ENCODE data around the gene OLFML2B. TPM values are rescaled to one million over a fixed set of nuclear protein-coding genes. Genes with fewer than 3 reads are reported as not detected.

OLFML2B gene
- total RNA-seq, 1 donor from 2014 or later, result 0.85 TPM

- peaks cover 12% of the 10 kb centered on the region for H3K36me3 Mint-ChIP-seq (ENCODE audit: low read depth, unreplicated experiment)
- DNase-seq (ENCODE audit: low spot score), result no peak
- H3K9me3 Mint-ChIP-seq (ENCODE audit: unreplicated experiment), result no peaks in the 10 kb centered on the region
- H3K4me3 Mint-ChIP-seq (ENCODE audit: unreplicated experiment), result no peak overlapping the region
- peaks cover 18% of the 10 kb centered on the region for H3K4me1 Mint-ChIP-seq (ENCODE audit: unreplicated experiment)
- no peak overlapping the region for H3K27ac Mint-ChIP-seq (ENCODE audit: unreplicated experiment)
- no peak for TF ChIP-seq CTCF (IDR thresholded peaks at IDR 0.05; ENCODE audit: unreplicated experiment)
- no peaks in the 10 kb centered on the region for H3K27me3 Mint-ChIP-seq (ENCODE audit: unreplicated experiment)
Measured at GRCh38 chr1:161954466-161954865, 69.2 kb downstream of the OLFML2B start.

GRCh38 chr1:161954050-161954449 lies 69.6 kb downstream of the OLFML2B start:
- Mint-ChIP-seq H3K4me1 (ENCODE audit: unreplicated experiment) (peaks cover 18% of the 10 kb centered on the region), H3K27ac (ENCODE audit: unreplicated experiment) (no peak overlapping the region), H3K36me3 (ENCODE audit: low read depth, unreplicated experiment) (peaks cover 11% of the 10 kb centered on the region), H3K4me3 (ENCODE audit: unreplicated experiment) (no peak overlapping the region), H3K27me3 (ENCODE audit: unreplicated experiment) (no peaks in the 10 kb centered on the region), H3K9me3 (ENCODE audit: unreplicated experiment) (no peaks in the 10 kb centered on the region)
- no peak for TF ChIP-seq CTCF (IDR thresholded peaks at IDR 0.05; ENCODE audit: unreplicated experiment)
- DNase-seq (ENCODE audit: low spot score), result no peak

- no peak overlapping the region for H3K4me3 Mint-ChIP-seq (ENCODE audit: unreplicated experiment)
- no peak for TF ChIP-seq CTCF (IDR thresholded peaks at IDR 0.05; ENCODE audit: unreplicated experiment)
- no peak overlapping the region for H3K27ac Mint-ChIP-seq (ENCODE audit: unreplicated experiment)
- peaks cover 6% of the 10 kb centered on the region for H3K36me3 Mint-ChIP-seq (ENCODE audit: low read depth, unreplicated experiment)
- peaks cover 18% of the 10 kb centered on the region for H3K4me1 Mint-ChIP-seq (ENCODE audit: unreplicated experiment)
- H3K9me3 Mint-ChIP-seq (ENCODE audit: unreplicated experiment), result no peaks in the 10 kb centered on the region
- DNase-seq (ENCODE audit: low spot score), result no peak
- H3K27me3 Mint-ChIP-seq (ENCODE audit: unreplicated experiment), result no peaks in the 10 kb centered on the region
Measured at GRCh38 chr1:161953256-161953920, 70.3 kb downstream of the OLFML2B start.

GRCh38 chr1:161952607-161953172 lies 71.0 kb downstream of the OLFML2B start:
- Mint-ChIP-seq H3K4me1 (ENCODE audit: unreplicated experiment) (peaks cover 18% of the 10 kb centered on the region), H3K27ac (ENCODE audit: unreplicated experiment) (no peak overlapping the region), H3K36me3 (ENCODE audit: low read depth, unreplicated experiment) (peaks cover 6% of the 10 kb centered on the region), H3K27me3 (ENCODE audit: unreplicated experiment) (no peaks in the 10 kb centered on the region), H3K9me3 (ENCODE audit: unreplicated experiment) (no peaks in the 10 kb centered on the region), H3K4me3 (ENCODE audit: unreplicated experiment) (no peak overlapping the region)
- DNase-seq (ENCODE audit: low spot score), result no peak
- TF ChIP-seq CTCF (IDR thresholded peaks at IDR 0.05; ENCODE audit: unreplicated experiment), result no peak

DNA sequence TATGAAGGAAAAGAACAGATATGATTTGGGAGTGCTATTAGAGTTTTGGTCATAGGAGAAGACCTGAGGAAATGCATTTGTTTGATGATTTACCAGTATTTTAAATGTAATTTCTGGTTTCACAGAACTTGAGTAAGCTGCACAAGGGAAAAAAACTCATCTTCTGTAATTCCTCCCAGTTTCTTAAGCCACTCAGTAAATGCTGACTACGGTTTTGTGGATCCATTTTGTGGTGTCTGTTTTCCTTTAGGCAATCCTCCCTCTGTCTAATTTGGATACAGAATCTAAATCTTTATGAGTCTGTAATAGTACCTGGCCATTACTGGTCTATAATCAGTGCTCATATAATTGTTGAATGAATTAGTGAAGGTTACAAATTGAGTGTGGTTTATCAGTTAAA lies 72.0 kb downstream of the OLFML2B start:
- H3K9me3 Mint-ChIP-seq (ENCODE audit: unreplicated experiment), result no peaks in the 10 kb centered on the region
- no peak for TF ChIP-seq CTCF (IDR thresholded peaks at IDR 0.05; ENCODE audit: unreplicated experiment)
- peaks cover 6% of the 10 kb centered on the region for H3K36me3 Mint-ChIP-seq (ENCODE audit: low read depth, unreplicated experiment)
- H3K4me3 Mint-ChIP-seq (ENCODE audit: unreplicated experiment), result peak overlapping the region; percentile 21
- no peaks in the 10 kb centered on the region for H3K27me3 Mint-ChIP-seq (ENCODE audit: unreplicated experiment)
- DNase-seq (ENCODE audit: low spot score), result no peak
- no peak overlapping the region for H3K27ac Mint-ChIP-seq (ENCODE audit: unreplicated experiment)
- peaks cover 18% of the 10 kb centered on the region for H3K4me1 Mint-ChIP-seq (ENCODE audit: unreplicated experiment)

All from endothelial cell (in vitro differentiated cells).